ENCODE results near the gene GNB1. TPM values are rescaled to one million over a fixed set of nuclear protein-coding genes. Genes with fewer than 3 reads are reported as not detected.

The GNB1 gene
- total and polyA plus RNA-seq, 9 of the 15 experiments (the other 6 are each of a cell fraction or from before 2014, with no cell fraction given): 34.3 to 388 (median 114) TPM

DNA sequence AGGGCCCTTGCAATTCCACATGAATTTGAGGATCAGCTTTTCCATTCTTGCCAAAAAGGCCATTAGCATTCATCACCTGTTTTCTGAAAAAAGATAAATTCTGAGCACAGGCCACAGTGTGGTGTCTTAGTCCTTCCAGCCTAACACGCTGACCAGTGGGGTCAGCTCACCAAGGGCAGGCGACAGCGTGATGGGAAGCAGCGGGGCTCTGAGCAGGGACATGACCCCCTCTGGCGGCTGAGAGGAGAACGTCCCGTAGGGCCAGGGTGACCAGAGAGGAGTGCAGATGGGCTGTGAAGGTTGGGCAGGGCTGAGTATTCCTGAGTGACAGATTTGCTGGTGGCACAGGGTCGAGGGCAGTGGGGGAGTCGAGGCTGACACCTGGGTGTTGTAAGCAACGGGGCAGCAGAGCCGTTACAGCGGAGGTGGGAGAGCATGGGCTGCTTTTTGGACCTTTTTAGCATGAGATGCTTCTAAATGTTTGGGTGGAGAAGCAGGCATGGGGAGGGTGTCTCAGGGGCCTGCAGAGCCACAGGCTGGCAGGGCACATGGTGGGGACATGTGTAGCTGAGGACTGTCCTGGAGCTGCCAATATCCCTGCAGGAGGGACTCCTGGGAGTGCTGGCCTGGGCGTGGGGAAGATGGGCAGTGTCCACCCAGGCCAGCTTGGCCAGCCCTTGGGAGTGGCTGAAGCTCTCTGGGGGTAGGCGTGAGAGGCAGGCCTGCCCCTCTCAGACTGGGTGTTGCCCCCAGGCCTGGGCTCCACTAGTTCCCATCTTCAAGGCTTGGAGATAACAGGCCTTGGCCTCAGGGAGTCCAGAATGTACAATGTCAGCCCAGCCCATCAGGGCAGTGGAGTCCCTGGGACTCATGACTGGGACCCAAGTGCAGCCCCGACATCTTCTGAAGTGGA, 15.6 kb upstream of the GNB1 start (continued):
- TF ChIP-seq, protein P1, sequence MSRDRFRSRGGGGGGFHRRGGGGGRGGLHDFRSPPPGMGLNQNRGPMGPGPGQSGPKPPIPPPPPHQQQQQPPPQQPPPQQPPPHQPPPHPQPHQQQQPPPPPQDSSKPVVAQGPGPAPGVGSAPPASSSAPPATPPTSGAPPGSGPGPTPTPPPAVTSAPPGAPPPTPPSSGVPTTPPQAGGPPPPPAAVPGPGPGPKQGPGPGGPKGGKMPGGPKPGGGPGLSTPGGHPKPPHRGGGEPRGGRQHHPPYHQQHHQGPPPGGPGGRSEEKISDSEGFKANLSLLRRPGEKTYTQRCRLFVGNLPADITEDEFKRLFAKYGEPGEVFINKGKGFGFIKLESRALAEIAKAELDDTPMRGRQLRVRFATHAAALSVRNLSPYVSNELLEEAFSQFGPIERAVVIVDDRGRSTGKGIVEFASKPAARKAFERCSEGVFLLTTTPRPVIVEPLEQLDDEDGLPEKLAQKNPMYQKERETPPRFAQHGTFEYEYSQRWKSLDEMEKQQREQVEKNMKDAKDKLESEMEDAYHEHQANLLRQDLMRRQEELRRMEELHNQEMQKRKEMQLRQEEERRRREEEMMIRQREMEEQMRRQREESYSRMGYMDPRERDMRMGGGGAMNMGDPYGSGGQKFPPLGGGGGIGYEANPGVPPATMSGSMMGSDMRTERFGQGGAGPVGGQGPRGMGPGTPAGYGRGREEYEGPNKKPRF (IDR thresholded peaks at IDR 0.05; ENCODE audit: low read depth, low read length): no peak
- TF ChIP-seq, protein P2, sequence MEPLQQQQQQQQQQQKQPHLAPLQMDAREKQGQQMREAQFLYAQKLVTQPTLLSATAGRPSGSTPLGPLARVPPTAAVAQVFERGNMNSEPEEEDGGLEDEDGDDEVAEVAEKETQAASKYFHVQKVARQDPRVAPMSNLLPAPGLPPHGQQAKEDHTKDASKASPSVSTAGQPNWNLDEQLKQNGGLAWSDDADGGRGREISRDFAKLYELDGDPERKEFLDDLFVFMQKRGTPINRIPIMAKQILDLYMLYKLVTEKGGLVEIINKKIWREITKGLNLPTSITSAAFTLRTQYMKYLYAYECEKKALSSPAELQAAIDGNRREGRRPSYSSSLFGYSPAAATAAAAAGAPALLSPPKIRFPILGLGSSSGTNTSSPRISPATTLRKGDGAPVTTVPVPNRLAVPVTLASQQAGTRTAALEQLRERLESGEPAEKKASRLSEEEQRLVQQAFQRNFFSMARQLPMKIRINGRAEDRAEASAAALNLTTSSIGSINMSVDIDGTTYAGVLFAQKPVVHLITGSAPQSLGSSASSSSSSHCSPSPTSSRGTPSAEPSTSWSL (CRISPR knock-in tag; IDR thresholded peaks at IDR 0.05; ENCODE audit: borderline replicate concordance): no peak
- TF ChIP-seq, protein P3, sequence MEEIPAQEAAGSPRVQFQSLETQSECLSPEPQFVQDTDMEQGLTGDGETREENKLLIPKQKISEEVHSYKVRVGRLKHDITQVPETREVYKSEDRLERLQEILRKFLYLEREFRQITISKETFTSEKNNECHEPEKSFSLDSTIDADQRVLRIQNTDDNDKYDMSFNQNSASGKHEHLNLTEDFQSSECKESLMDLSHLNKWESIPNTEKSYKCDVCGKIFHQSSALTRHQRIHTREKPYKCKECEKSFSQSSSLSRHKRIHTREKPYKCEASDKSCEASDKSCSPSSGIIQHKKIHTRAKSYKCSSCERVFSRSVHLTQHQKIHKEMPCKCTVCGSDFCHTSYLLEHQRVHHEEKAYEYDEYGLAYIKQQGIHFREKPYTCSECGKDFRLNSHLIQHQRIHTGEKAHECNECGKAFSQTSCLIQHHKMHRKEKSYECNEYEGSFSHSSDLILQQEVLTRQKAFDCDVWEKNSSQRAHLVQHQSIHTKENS (CRISPR knock-in tag; IDR thresholded peaks at IDR 0.05): no peak
- no peak for TF ChIP-seq PCBP2 (IDR thresholded peaks at IDR 0.05; ENCODE audit: low read depth, low read length, poor library complexity, severe bottlenecking)
- no peak for TF ChIP-seq ELF2 (CRISPR knock-in tag; IDR thresholded peaks at IDR 0.05)
- TF ChIP-seq TGIF2 (CRISPR knock-in tag; IDR thresholded peaks at IDR 0.05): no peak
- TF ChIP-seq KHSRP (IDR thresholded peaks at IDR 0.05): no peak
- no peak for TF ChIP-seq PRPF4 (IDR thresholded peaks at IDR 0.05; ENCODE audit: insufficient read depth, low read depth, low read length, poor library complexity, severe bottlenecking)
- peak; percentile 38; the same call in 1 of the 2 replicates for TF ChIP-seq TOE1 (IDR thresholded peaks at IDR 0.05; ENCODE audit: borderline replicate concordance)
- TF ChIP-seq TOE1 (CRISPR knock-in tag; IDR thresholded peaks at IDR 0.05; ENCODE audit: borderline replicate concordance, low read depth): no peak
- no peak for TF ChIP-seq XRCC4 (IDR thresholded peaks at IDR 0.05; ENCODE audit: extremely low read depth, insufficient read depth, insufficient read length)
- no peak for TF ChIP-seq ZSCAN32 (CRISPR knock-in tag; IDR thresholded peaks at IDR 0.05)
- no peak for TF ChIP-seq PYGO2 (tag; IDR thresholded peaks at IDR 0.05)
- TF ChIP-seq ADNP (tag; IDR thresholded peaks at IDR 0.05): no peak
- TF ChIP-seq, protein P4, sequence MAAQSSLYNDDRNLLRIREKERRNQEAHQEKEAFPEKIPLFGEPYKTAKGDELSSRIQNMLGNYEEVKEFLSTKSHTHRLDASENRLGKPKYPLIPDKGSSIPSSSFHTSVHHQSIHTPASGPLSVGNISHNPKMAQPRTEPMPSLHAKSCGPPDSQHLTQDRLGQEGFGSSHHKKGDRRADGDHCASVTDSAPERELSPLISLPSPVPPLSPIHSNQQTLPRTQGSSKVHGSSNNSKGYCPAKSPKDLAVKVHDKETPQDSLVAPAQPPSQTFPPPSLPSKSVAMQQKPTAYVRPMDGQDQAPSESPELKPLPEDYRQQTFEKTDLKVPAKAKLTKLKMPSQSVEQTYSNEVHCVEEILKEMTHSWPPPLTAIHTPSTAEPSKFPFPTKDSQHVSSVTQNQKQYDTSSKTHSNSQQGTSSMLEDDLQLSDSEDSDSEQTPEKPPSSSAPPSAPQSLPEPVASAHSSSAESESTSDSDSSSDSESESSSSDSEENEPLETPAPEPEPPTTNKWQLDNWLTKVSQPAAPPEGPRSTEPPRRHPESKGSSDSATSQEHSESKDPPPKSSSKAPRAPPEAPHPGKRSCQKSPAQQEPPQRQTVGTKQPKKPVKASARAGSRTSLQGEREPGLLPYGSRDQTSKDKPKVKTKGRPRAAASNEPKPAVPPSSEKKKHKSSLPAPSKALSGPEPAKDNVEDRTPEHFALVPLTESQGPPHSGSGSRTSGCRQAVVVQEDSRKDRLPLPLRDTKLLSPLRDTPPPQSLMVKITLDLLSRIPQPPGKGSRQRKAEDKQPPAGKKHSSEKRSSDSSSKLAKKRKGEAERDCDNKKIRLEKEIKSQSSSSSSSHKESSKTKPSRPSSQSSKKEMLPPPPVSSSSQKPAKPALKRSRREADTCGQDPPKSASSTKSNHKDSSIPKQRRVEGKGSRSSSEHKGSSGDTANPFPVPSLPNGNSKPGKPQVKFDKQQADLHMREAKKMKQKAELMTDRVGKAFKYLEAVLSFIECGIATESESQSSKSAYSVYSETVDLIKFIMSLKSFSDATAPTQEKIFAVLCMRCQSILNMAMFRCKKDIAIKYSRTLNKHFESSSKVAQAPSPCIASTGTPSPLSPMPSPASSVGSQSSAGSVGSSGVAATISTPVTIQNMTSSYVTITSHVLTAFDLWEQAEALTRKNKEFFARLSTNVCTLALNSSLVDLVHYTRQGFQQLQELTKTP (IDR thresholded peaks at IDR 0.05; ENCODE audit: low read depth in 1 of 2, partially characterized antibody in 2 of 2): peak in 1 of 2 experiments; percentile 8
- TF ChIP-seq, protein P5, sequence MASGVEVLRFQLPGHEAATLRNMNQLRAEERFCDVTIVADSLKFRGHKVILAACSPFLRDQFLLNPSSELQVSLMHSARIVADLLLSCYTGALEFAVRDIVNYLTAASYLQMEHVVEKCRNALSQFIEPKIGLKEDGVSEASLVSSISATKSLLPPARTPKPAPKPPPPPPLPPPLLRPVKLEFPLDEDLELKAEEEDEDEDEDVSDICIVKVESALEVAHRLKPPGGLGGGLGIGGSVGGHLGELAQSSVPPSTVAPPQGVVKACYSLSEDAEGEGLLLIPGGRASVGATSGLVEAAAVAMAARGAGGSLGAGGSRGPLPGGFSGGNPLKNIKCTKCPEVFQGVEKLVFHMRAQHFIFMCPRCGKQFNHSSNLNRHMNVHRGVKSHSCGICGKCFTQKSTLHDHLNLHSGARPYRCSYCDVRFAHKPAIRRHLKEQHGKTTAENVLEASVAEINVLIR (CRISPR knock-in tag; IDR thresholded peaks at IDR 0.05): no peak
